ENCODE measurements around the gene CGNL1.

GRCh38 chr15:57462381-57462780 lies 86.1 kb downstream of the CGNL1 start:
- TF ChIP-seq CTCF (IDR thresholded peaks at IDR 0.05; ENCODE audit: borderline replicate concordance, extremely low read depth, low read length, poor library complexity, severe bottlenecking) (no peak), EZH2 (IDR thresholded peaks at IDR 0.05; ENCODE audit: borderline replicate concordance, low read depth, low read length, severe bottlenecking) (no peak)

Data from DND-41 (cell line).